K562 treated with DMSO at 1 percent for 48 hours (cell line): ENCODE data around the gene VAC14. TPM values are rescaled to one million over a fixed set of nuclear protein-coding genes. Genes with fewer than 3 reads are reported as not detected.

Experiments used
- total RNA-seq: library from RNA; unstranded; fragments of 300-600 nt; gene quantifications from 2 replicates; pipeline ENCODE4 v1.2.3, GENCODE V29; 2022; ENCODE audit warnings: low replicate concordance; ENCODE audit errors: extremely low read depth

The VAC14 gene
- not detected in 2 replicates for total RNA-seq

DNA sequence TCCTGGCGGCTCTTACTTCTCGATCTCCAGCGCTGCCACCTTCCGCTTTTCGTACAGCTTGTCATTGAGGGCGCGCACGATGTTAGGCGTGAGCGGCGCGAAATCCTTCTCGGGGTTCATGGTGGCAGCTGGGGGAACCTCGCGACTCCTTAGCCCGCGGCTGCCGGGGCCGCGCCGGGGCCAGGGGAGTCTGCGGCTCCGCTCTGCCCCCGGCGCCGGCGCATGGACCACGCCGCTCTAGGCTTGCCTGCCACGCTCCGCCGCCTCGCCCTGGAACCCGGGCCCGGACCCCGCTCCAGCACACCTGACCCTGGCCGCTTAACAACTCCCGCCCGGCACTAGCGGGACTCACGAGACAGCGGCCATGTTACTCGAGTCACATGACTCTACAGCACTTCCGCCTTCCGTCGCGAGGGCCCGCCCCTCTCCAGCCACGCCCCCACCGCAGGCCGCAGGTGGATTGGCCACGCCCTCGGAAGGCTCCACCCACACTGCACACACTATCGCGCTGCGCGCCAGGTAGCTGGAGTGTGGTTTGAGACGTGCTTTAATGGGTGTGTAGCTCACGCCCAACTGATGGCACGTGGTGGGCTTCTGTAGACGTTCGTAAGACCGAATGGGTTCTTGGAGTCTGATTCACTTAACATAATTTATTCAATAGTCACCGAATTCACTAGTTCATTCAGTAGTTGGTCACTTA is at the start of gene VAC14:
Gene VAC14 (minus strand): TSS at position 378 of the 700 bp plus-strand sequence. CDS start 258 bp downstream, at position 120.

DNA sequence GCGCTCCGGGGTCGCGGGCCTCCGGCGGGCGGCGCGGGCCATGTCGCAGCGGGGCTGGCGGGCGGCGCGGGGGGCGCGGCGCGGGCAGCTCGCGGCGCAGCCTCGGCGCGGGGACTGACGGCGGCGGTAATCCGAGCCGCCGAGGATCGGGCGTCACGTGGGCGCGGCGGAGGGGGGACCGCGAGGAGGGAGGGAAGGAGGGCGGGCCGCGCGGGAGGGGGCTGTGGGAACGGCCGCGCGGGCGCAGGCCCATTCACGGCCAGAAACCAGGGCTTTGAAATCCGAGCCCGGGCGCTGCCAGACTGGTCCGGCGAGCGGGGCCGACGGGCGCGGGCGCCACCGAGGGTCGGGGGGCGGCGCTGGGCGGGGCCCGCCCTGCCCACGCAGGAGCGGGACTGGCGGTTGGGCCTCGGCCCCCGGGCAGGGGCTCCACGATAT is 115.0 kb downstream of the VAC14 start, which contains the start of gene MTSS2:
Gene MTSS2 (minus strand): TSS at position 116 of the 438 bp plus-strand sequence. CDS start 262 bp downstream, outside the sequence.

DNA sequence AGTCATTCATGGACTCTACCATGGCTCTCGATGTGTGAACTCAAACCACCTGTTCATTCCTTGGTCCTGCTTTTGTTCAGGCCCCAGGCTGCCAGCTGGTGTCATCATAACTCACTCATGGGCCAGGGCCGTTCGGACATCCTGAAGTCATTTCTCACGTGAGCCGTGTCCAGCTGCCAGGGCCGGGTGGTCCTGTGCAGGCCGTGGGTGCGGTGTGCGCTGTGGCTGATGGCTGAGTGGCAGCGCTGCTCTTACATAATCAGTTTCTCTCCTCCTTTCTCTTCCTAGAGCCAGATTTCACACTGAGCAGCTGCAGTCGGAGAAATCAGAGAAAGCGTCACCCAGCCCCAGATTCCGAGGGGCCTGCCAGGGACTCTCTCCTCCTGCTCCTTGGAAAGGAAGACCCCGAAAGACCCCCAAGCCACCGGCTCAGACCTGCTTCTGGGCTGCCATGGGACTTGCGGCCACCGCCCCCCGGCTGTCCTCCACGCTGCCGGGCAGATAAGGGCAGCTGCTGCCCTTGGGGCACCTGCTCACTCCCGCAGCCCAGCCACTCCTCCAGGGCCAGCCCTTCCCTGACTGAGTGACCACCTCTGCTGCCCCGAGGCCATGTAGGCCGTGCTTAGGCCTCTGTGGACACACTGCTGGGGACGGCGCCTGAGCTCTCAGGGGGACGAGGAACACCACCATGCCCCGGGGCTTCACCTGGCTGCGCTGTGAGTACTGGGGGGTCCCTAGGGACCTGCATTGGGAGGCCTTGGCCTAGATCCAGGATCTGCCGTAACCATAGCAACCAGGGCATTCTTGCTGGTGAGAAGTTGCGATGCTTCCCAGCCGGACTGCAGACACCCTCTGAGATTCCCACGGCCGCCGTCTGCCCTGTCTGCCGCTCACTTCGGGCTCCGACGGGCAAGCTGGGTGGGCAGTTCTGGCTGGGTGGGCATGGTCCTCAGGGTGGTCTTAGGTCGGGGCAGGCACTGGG is 154.4 kb downstream of the VAC14 start, which contains the start of gene IL34:
Gene IL34 (plus strand): TSS at position 300 of the 982 bp plus-strand sequence. CDS start 389 bp downstream, at position 689.

Other genes starting within 250 kb of the VAC14 start
- gene IL34, start 154.6 kb downstream of the VAC14 start, total RNA-seq, result not detected in 2 replicates
- gene MTSS2, start 115.1 kb downstream of the VAC14 start, total RNA-seq, result not detected in 2 replicates